Pancreas (tissue), 10 donors: ENCODE results near the gene RHD. TPM values are rescaled to one million over a fixed set of nuclear protein-coding genes. Genes with fewer than 3 reads are reported as not detected.
"Not testable (repeated sequence)": the region's sequence is repeated elsewhere in the genome, so short reads cannot be mapped to it uniquely, and the experiment has no call there.

Experiments
- ATAC-seq, 4 donors: fragments of 200-7000 bp; cut with Tn5 transposase; one replicate each; pipeline versions ENCODE4 v1.8.0 to v1.9.1; 2020; ENCODE audit warnings: mild to moderate bottlenecking in 4 of 4, moderate library complexity in 4 of 4
- DNase-seq, 6 donors: peaks; one replicate each; pipeline ENCODE4 v3.0.0-alpha.2; 2020
- FAIRE-seq: peaks from 2 replicates; lab custom pipeline; 2012; peaks lifted over from hg19 to GRCh38; lab: Jason Lieb, UNC
- H3K27ac ChIP-seq, 4 donors: fragments of 200-600 bp; sonication (generic); 1 replicate in 3 of 4; 2 replicates in 1 of 4; pipeline versions ENCODE4 v1.5.0 to v1.8.0; 2020
- H3K27me3 ChIP-seq, 4 donors: fragments of 200-600 bp; one replicate each; pipeline ENCODE4 v1.8.0; 2021
- H3K36me3 ChIP-seq, 3 donors: fragments of 200-600 bp; sonication (generic) in 1 of 3; one replicate each; pipeline versions ENCODE4 v1.5.0 to v1.8.0; 2020 to 2021
- H3K4me1 ChIP-seq, 3 donors: fragments of 200-600 bp; one replicate each; pipeline ENCODE4 v1.8.0; 2021
- H3K4me3 ChIP-seq, 4 donors: fragments of 200-600 bp; sonication (generic) in 2 of 4; one replicate each; pipeline versions ENCODE4 v1.5.0 to v1.8.0; 2020 to 2021
- H3K9me3 ChIP-seq, 4 donors: fragments of 200-600 bp; one replicate each; pipeline ENCODE4 v1.8.0; 2021
- CTCF ChIP-seq, 4 donors: fragments of 200-600 bp; sonication (generic) in 3 of 4; IDR thresholded peaks; one replicate each; pipeline versions ENCODE4 v1.5.0 to v1.8.0; 2021; ENCODE audit warnings: antibody characterized with exemption in 4 of 4
- WGBS, 2 donors: extraction: QIAGEN DNeasy Blood & Tissue Kit; methylation state at CpG; one replicate each; pipeline ENCODE4 v1.1.7; 2013; 5-methylcytosine and 5-hydroxymethylcytosine counted together
- intact Hi-C, 3 donors: fragments of 100-400 bp; cut with DNase I; formaldehyde crosslinking; loops; one replicate each; pipeline versions ENCODE4 v1.11.1 to v1.14.2; 2022
- polyA plus RNA-seq, 2 donors: library from polyadenylated mRNA; stranded (reverse); fragments of 200-250 nt; gene quantifications; one replicate each; pipeline ENCODE4 v1.2.3, GENCODE V29; 2013
- total RNA-seq, 6 donors: library from RNA; stranded (reverse); fragmentation: NEBNext Ultra II Directional in 4 of 6; extraction: Animal tissue kit (Norgen Biotek cat#: 25700) in 4 of 6; gene quantifications; one replicate each; pipeline versions ENCODE4 v1.2.1 to v1.2.4, GENCODE V29; 2021 to 2023
- donor health status: healthy with polysubstance abuse.
- donor health status: DM: no; HTN: no; CAD: no; lungs with moderate emphysema.
- donor health status: DM: no; HTN: no; CAD: no.
- donor health status: control.
- donor health status: control.
- donor health status: Bipolar disorder and iron deficiency.
- donor health status: DM: yes; HTN: yes; CAD: no.
- donor health status: DM: no; HTN: no; CAD: no.
- donor health status: DM: no; HTN: no; CAD: no.
- donor health status: DM: yes; HTN: yes; CAD: no.

Gene RHD
- total and polyA plus RNA-seq, 8 donors, result not detected

- H3K4me3 ChIP-seq, result no peak overlapping the region
- ATAC-seq, result no peak
- no peak for TF ChIP-seq CTCF (IDR thresholded peaks at IDR 0.05)
These were observed 18.4 kb upstream of the RHD start for GRCh38 chr1:25253911-25254310.

GRCh38 chr1:25255706-25256577 lies 16.4 kb upstream of the RHD start:
- Histone ChIP-seq H3K9me3 (no peaks in the 10 kb centered on the region), H3K4me1 (no peaks in the 10 kb centered on the region), H3K27ac (no peak overlapping the region), H3K36me3 (no peaks in the 10 kb centered on the region), H3K27me3 (no peaks in the 10 kb centered on the region), H3K4me3 (no peak overlapping the region)
- 87 to 92% methylated on average over 18 of the region's 18 CpGs for WGBS, 2 donors
- intact Hi-C loops, result no loop called here
- ATAC-seq, result no peak
- FAIRE-seq, result no peak
- TF ChIP-seq CTCF (IDR thresholded peaks at IDR 0.05), result no peak
- no peak for DNase-seq

More at GRCh38 chr1:25253911-25254310, 18.4 kb upstream of the RHD start:
- no peak for DNase-seq
- WGBS, 2 donors, result 87 to 93% methylated on average over 2 of the region's 2 CpGs
- H3K36me3 ChIP-seq, result no peaks in the 10 kb centered on the region
- no peaks in the 10 kb centered on the region for H3K27me3 ChIP-seq
- H3K27ac ChIP-seq, result no peak overlapping the region
- no peak for FAIRE-seq
- H3K4me1 ChIP-seq, result no peaks in the 10 kb centered on the region
- intact Hi-C loops, result no loop called here
- H3K9me3 ChIP-seq, result no peaks in the 10 kb centered on the region

GRCh38 chr1:25256578-25256965 lies 15.7 kb upstream of the RHD start:
- TF ChIP-seq CTCF (IDR thresholded peaks at IDR 0.05), result no peak
- ATAC-seq, result no peak
- H3K9me3 ChIP-seq, result no peaks in the 10 kb centered on the region
- WGBS, 2 donors, result 94 to 95% methylated on average over 5 of the region's 5 CpGs
- H3K27me3 ChIP-seq, result no peaks in the 10 kb centered on the region
- H3K4me3 ChIP-seq, result no peak overlapping the region
- DNase-seq, result no peak
- no peaks in the 10 kb centered on the region for H3K4me1 ChIP-seq
- intact Hi-C loops, result no loop called here
- H3K27ac ChIP-seq, result no peak overlapping the region
- no peaks in the 10 kb centered on the region for H3K36me3 ChIP-seq
- no peak for FAIRE-seq

GRCh38 chr1:25257196-25257595 lies 15.1 kb upstream of the RHD start:
- H3K36me3 ChIP-seq, result no peaks in the 10 kb centered on the region
- intact Hi-C loops, result no loop called here
- 73 to 75% methylated on average over 1 of the region's 1 CpG for WGBS, 2 donors
- H3K27ac ChIP-seq, result no peak overlapping the region
- no peak for ATAC-seq
- H3K4me1 ChIP-seq, result no peaks in the 10 kb centered on the region
- FAIRE-seq, result no peak
- DNase-seq, result no peak
- H3K9me3 ChIP-seq, result no peaks in the 10 kb centered on the region
- TF ChIP-seq CTCF (IDR thresholded peaks at IDR 0.05), result no peak
- H3K4me3 ChIP-seq, result no peak overlapping the region
- no peaks in the 10 kb centered on the region for H3K27me3 ChIP-seq

GRCh38 chr1:25259813-25260212 lies 12.5 kb upstream of the RHD start:
- DNase-seq, H3K4me1 ChIP-seq, ATAC-seq, H3K4me3 ChIP-seq, H3K27ac ChIP-seq, H3K9me3 ChIP-seq, intact Hi-C loops, H3K27me3 ChIP-seq, FAIRE-seq, H3K36me3 ChIP-seq: not testable (repeated sequence)
- WGBS, 2 donors, result 74 to 77% methylated on average over 4 to 7 of the region's 7 CpGs

- H3K36me3 ChIP-seq, H3K27me3 ChIP-seq, intact Hi-C loops, ATAC-seq, FAIRE-seq, H3K27ac ChIP-seq, DNase-seq, H3K4me1 ChIP-seq, H3K4me3 ChIP-seq, H3K9me3 ChIP-seq: not testable (repeated sequence)
- 86 to 89% methylated on average over 3 of the region's 3 CpGs for WGBS, 2 donors
These were observed 12.0 kb upstream of the RHD start for GRCh38 chr1:25260336-25260735.

GRCh38 chr1:25266554-25267287 lies 5.6 kb upstream of the RHD start:
- H3K4me1 ChIP-seq, DNase-seq, H3K9me3 ChIP-seq, H3K27me3 ChIP-seq, FAIRE-seq, intact Hi-C loops, H3K36me3 ChIP-seq: not testable (repeated sequence)
- H3K4me3 ChIP-seq, result peak overlapping the region in 2 of 4 donors; percentile 23 to 35
- ATAC-seq, result peak in 3 of 4 donors; percentile 71 to 81 (median 80)
- H3K27ac ChIP-seq, result peak overlapping the region in 1 of 4 donors; percentile 67
- 0 to 1% methylated on average over 22 to 25 of the region's 45 CpGs for WGBS, 2 donors
